ENCODE measurements around the gene SKAP2. TPM values are rescaled to one million over a fixed set of nuclear protein-coding genes. Genes with fewer than 3 reads are reported as not detected.

Gene SKAP2
- total RNA-seq, 1 experiment from 2014 or later: 30.7 TPM

GRCh38 chr7:26899519-26899918 lies 35.1 kb upstream of the SKAP2 start (continued):
- TF ChIP-seq REST (IDR thresholded peaks at IDR 0.05; ENCODE audit: low read depth): no peak
- TF ChIP-seq SP1 (IDR thresholded peaks at IDR 0.05; ENCODE audit: low read depth): no peak

GRCh38 chr7:26898891-26899290 lies 34.5 kb upstream of the SKAP2 start:
- Histone ChIP-seq H2AFZ (ENCODE audit: low read depth, low read length, poor library complexity, severe bottlenecking) (no peak overlapping the region), H4K20me1 (ENCODE audit: insufficient read depth) (no peaks in the 10 kb centered on the region), H3K36me3 (ENCODE audit: control insufficient read depth in 1 of 2, insufficient read depth in 2 of 2, low read length in 2 of 2) (no peaks in the 10 kb centered on the region), H3K9me2 (ENCODE audit: insufficient read depth) (no peaks in the 10 kb centered on the region), H3K9ac (ENCODE audit: low read length) (no peak overlapping the region), H3K4me1 (ENCODE audit: control insufficient read depth in 1 of 2, insufficient read depth in 2 of 2, low read length in 2 of 2) (no peaks in the 10 kb centered on the region), H3K4me2 (ENCODE audit: low read length) (no peak overlapping the region), H3K4me3 (replicated peaks in 1 of 2; ENCODE audit: low read depth in 1 of 2, low read length in 2 of 2) (no peak overlapping the region), H3K27me3 (ENCODE audit: insufficient read depth, low read length) (no peaks in the 10 kb centered on the region), H3K27ac (ENCODE audit: low read depth, low read length) (no peak overlapping the region), H3K9me3 (ENCODE audit: control insufficient read depth in 1 of 2, insufficient read depth in 1 of 2, low read depth in 1 of 2, low read length in 2 of 2) (no peaks in the 10 kb centered on the region), H3K79me2 (ENCODE audit: insufficient read depth, low read length) (no peaks in the 10 kb centered on the region)
- ATAC-seq: no peak
- intact Hi-C loops (cut with micrococcal nuclease): no loop called here
- BruUV-seq (replicated peaks): no TSS peak
- RAD21 ChIA-PET (ENCODE audit: low non-redundant PET in 1 of 2, low total read pairs in 2 of 2, uncharacterized antibody in 2 of 2, unreplicated experiment in 2 of 2): no interaction called here
- no peak for DNase-seq (ENCODE audit: low read depth, low spot score)
- no peak for TF ChIP-seq SRF (IDR thresholded peaks at IDR 0.05; ENCODE audit: low read depth)
- TF ChIP-seq REST (IDR thresholded peaks at IDR 0.05; ENCODE audit: low read depth): no peak
- TF ChIP-seq EZH2phosphoT487 (IDR thresholded peaks at IDR 0.05; ENCODE audit: borderline replicate concordance): no peak
- TF ChIP-seq POLR2A (IDR thresholded peaks at IDR 0.05; ENCODE audit: borderline replicate concordance, extremely low read depth, insufficient read depth, insufficient read length): no peak
- TF ChIP-seq TCF7L2 (IDR thresholded peaks at IDR 0.05; ENCODE audit: borderline replicate concordance, extremely low read depth, insufficient read depth, insufficient read length): no peak
- POLR2A ChIA-PET: no interaction called here
- CTCF ChIA-PET: no interaction called here
